Hematopoietic multipotent progenitor cell treated with erythropoietin and hydrocortisone succinate and interleukin-3 and kit ligand, for 17 days (in vitro differentiated cells): ENCODE data around the gene C2.
"Not testable (repeated sequence)": the region's sequence is repeated elsewhere in the genome, so short reads cannot be mapped to it uniquely, and the experiment has no call there.

Source experiments
- DNase-seq: peaks from one replicate; pipeline ENCODE4 v3.0.0-alpha.2; 2015; ENCODE audit warnings: low spot score

C2 gene

GRCh38 chr6:31958741-31959739 is 31.5 kb downstream of the C2 start, which contains the start of the genes NELFE and SKIC2:
Gene NELFE, minus strand, starts transcription at chr6:31958971. Its CDS starts 525 bp downstream, at chr6:31958446.
Gene SKIC2, plus strand, starts transcription at chr6:31959175. Its CDS starts 18 bp downstream, at chr6:31959193.
- DNase-seq: peak; percentile 98

GRCh38 chr6:31961616-31962015 is 34.1 kb downstream of the C2 start:
- DNase-seq: no peak

GRCh38 chr6:31963921-31964320 is 36.4 kb downstream of the C2 start:
- no peak for DNase-seq

- DNase-seq: no peak
Measured at GRCh38 chr6:31965700-31966099, 38.2 kb downstream of the C2 start.

GRCh38 chr6:31966506-31966905 is 39.0 kb downstream of the C2 start:
- no peak for DNase-seq

- DNase-seq: no peak
Measured at GRCh38 chr6:31966997-31967925, 39.7 kb downstream of the C2 start.

- no peak for DNase-seq
Measured at GRCh38 chr6:31967926-31968320, 40.4 kb downstream of the C2 start.

GRCh38 chr6:31968326-31968725 is 40.8 kb downstream of the C2 start:
- DNase-seq: no peak

GRCh38 chr6:31968791-31969711 is 41.5 kb downstream of the C2 start:
- no peak for DNase-seq

- DNase-seq: no peak
Measured at GRCh38 chr6:31969712-31970603, 42.4 kb downstream of the C2 start.

GRCh38 chr6:31970604-31971271 is 43.2 kb downstream of the C2 start:
- DNase-seq: no peak

- DNase-seq: no peak
Measured at GRCh38 chr6:31971279-31971992, 43.9 kb downstream of the C2 start.

GRCh38 chr6:31971993-31972708 is 44.6 kb downstream of the C2 start, which contains the start of gene DXO:
Gene DXO, minus strand, starts transcription at chr6:31972138. Its CDS starts 463 bp downstream, at chr6:31971675.
- DNase-seq: peak; percentile 98

- DNase-seq: no peak
Measured at GRCh38 chr6:31972709-31973350, 45.3 kb downstream of the C2 start.

- not testable (repeated sequence) for DNase-seq
Measured at GRCh38 chr6:31976065-31976464, 48.5 kb downstream of the C2 start.

GRCh38 chr6:31977816-31978431 is 50.4 kb downstream of the C2 start:
- DNase-seq: no peak

- no peak for DNase-seq
Measured at GRCh38 chr6:31978831-31979230, 51.3 kb downstream of the C2 start.
